Stimulated activated CD4-positive, alpha-beta T cell treated with anti-CD3 and anti-CD28 coated beads, Interleukin-1b, Interleukin-23, amount 100 ng/mL, for 48 hours (primary cell): Measurements from ENCODE around the gene THBS1.
A peak's percentile ranks its signal among the peaks of the same experiment; 100 is the strongest.

Source experiments
- DNase-seq: peaks from one replicate; pipeline ENCODE4 v3.0.0-alpha.2; 2020

Gene THBS1

DNA sequence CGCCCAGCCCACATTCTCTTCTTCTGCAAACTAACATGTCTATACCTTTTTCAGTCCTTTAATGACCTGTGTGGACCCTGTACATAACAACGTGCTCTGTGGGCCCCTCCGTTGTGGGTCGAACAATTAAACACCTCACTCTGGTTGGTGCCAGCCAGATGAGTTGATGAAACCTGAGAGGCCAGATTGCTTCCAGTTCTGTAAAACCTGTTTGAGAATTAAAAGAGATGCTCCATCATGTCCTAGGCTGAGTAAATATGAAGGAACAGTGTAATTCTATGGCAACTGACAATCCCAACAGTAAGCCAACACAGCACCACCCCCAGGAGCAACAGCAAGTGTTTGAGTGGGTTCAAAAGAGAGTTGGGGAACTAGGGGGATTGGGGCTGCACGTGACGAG lies 5.7 kb upstream of the THBS1 start:
- no peak for DNase-seq

DNA sequence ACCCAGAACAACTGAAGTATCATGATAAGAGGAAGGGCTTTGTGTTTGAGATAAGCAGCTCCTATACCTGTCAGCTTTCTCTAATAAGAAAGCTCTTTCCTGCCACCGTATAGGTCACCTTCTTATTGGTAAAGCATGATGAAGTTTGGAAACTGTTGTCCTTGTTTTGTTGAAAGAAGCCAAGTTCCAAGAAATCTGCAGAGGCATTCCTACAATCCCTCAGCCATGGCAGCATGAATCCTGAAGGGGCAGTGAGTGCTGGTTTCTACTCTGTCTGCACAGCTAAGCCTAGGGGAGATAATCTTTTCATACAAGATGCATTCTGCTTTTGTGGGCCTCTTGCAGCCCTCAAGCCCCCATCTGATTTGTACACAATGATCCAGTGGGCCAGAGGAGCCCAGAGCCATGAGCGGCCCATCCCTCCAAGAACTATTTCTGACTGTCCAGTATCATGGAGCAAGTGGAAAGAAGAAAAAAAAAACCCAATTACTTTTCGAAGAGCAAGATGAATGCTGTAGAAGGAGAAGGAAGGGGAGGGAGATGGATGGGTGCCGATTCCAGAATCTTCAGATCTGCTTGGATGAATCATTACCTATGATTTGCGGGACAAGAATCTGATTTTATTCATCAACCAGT lies 1.9 kb upstream of the THBS1 start:
- DNase-seq: no peak

DNA sequence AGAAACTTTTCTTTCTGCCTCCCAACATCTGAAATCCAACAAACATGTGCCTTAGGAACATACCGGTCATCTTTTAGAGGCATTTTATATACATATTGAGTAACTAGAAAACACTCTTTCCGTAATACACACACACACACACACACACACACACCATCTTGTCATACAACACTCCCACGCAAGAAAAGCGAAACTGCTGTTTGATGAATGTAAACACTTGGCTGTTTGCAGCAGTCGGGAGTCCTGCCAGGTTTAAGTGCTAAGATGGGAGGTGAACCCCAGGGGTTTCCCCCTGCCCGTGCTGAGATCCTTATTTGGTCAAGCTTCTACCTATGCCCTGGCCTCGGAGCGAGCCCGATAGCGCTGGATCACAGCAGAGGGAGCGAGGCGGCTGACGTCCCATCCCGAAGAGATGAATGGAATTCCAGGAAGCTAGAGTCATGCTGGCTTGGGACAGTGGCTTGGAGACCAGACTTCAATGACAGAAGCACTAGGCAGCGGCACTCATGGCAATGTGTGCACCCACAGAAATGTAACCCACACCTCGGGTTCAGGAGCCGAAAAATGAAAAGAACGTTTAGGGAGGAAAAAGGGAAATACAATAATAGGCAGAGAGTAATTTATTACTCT lies 1.3 kb upstream of the THBS1 start:
- DNase-seq: no peak

DNA sequence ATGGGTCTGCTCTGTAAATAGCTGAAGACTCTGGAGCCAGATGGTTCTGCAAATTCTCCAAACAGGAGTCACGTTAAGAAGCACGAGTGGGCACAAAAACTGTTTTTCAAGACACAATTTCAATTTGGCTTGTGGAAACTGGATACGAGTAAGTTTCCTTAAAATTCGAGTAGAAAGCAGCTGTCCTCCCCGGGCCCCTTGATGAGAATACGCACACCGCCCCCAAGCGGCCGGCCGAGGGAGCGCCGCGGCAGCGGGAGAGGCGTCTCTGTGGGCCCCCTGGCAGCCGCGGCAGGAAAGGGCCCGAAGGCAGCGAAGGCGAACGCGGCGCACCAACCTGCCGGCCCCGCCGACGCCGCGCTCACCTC lies 778 bp upstream of the THBS1 start:
- peak; percentile 84 for DNase-seq

DNA sequence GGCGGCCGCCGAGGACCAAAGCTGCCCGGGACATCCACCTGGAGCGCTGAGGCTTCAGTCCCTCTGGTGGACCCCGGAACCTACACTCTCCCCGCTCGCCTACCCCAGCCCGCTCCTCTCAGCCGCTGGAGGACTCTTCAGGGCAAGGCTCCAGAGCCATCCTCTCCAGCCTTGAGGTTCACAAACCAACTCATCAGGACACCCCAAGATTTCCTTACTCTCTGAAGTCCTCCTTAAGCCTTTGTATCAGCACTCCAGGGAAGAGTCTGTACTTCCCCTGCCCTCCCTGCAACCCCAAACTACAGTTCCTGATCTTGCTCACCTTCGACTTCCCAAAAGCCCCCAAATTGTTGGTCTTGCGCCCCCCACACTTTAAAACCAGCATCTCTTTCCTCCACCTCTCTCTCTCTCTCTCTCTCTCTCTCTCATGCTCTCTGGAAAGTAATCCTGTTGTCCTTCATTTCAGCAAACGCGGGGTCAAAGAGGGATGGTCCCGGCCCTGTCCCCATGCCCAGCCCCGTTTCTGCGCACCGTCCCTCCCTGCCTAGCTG lies 438 bp downstream of the THBS1 start:
- no peak for DNase-seq

DNA sequence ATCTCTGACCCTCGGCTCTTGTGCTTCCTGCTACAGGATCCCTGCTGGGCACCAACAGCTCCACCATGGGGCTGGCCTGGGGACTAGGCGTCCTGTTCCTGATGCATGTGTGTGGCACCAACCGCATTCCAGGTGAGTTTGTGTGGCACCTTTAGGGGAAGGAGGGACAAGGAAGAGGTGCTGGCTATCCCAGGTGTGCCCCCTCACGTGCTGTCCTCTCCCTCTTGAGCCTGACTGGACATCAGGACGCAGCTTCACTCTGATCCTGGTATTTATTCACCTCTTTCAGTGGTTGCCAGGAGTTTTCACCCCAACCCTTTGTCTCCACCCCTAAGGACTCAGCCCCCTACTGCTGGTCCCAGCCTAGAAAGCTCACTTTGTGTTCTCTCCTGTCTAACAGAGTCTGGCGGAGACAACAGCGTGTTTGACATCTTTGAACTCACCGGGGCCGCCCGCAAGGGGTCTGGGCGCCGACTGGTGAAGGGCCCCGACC lies 960 bp downstream of the THBS1 start:
- DNase-seq: no peak

DNA sequence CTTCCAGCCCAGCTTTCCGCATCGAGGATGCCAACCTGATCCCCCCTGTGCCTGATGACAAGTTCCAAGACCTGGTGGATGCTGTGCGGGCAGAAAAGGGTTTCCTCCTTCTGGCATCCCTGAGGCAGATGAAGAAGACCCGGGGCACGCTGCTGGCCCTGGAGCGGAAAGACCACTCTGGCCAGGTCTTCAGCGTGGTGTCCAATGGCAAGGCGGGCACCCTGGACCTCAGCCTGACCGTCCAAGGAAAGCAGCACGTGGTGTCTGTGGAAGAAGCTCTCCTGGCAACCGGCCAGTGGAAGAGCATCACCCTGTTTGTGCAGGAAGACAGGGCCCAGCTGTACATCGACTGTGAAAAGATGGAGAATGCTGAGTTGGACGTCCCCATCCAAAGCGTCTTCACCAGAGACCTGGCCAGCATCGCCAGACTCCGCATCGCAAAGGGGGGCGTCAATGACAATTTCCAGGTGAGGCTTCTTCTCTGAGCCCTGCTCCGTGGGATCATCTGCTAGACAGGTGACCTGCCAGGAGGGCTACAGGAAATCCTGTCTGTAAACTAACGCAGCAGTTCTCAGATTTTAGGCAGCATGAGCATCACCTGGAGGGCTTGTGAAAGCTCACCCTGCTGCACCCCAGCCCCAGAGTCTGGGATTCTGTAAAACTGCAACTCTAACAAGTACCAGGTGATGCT lies 1.6 kb downstream of the THBS1 start:
- no peak for DNase-seq

DNA sequence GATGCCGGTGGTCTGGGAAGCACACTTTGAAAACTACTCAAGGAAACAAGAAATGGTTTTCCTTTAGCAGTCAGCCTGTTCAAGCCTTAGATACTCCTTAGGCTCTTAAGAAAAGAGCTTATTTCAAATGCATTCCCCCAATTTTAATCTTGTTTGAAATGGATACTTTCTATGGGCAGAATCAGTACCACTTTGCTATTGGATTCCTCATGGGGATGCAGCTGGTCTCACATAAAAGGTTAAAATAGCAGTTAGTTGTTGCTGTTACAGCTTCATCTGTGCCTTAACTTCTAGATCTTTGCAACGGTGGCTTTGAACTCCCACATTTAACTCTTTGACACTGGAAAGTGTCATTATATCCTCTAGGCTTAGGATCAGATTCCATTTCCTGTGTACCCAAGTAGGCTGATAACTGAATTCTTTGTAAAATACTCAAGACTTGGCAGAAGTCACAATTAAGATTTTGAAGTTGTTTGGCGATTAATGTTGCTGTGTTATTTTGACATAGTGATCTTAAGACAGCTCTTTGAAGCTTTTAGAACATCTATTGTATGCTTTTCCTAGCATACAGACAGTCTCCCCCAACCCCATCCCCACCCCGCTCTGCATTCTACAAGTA lies 2.2 kb downstream of the THBS1 start:
- DNase-seq: no peak

DNA sequence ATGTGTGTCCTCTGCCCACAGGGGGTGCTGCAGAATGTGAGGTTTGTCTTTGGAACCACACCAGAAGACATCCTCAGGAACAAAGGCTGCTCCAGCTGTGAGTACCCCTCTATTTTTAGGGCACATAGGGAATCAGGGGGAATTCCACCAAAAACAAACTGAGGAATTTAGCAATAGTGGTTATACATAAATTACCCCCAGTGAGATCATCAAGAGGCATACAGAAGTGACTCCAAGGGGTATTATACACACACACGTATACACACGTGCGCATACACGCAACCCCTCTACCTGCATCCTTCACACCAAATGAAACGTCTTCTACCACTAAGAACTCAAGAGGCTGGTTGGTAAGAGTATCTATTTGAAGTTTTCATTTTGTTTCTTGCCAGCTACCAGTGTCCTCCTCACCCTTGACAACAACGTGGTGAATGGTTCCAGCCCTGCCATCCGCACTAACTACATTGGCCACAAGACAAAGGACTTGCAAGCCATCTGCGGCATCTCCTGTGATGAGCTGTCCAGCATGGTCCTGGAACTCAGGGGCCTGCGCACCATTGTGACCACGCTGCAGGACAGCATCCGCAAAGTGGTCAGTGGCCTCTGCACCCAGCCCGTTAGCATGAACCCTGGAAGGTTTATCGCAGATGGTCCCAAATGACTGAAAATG lies 2.9 kb downstream of the THBS1 start:
- DNase-seq: peak; percentile 28

DNA sequence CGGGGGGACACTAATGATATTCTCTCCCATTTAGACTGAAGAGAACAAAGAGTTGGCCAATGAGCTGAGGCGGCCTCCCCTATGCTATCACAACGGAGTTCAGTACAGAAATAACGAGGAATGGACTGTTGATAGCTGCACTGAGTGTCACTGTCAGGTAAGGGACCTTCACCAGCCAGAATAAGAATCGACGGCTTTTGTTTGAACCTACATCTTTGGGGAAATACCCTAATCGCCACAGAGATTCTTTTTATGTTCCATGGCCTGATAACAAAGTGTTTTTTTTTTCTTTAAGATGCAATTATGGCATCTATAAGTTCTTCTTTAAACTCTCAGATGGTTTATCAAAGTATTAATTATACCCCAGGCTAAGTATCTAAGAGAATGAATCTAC lies 3.4 kb downstream of the THBS1 start:
- no peak for DNase-seq

DNA sequence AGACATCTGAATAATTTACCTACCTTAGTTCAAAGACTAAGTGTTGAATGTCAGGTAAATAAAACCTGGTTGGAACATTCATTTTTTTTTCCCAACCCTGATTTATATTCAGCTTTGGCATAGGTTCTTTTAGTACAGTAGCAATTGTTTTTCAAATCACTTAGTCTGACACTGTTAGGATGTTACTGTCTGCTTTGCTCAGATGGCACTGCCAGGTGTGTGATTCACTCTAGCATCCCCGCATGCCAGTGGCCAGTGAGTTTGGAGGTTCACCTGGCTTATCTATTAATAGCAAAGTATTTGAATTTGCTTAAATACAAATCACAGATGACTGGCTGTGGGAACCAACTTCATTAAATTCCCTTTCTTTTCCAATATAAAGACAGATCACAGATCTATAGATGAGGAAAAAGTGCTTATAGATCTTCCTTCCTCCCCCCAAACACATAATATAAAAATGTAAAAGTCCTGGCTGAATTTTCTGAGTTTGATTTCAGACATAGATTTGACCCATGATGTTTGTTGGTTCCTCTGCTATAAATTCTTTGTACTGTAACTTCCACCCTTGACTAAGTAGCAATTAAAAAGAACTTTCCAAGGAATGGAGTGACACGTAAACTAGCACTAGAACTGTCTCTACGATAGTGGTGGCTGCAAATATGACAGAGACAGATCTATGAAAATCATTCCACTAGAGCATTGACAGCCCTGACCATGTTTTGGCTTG lies 3.9 kb downstream of the THBS1 start:
- DNase-seq: no peak

DNA sequence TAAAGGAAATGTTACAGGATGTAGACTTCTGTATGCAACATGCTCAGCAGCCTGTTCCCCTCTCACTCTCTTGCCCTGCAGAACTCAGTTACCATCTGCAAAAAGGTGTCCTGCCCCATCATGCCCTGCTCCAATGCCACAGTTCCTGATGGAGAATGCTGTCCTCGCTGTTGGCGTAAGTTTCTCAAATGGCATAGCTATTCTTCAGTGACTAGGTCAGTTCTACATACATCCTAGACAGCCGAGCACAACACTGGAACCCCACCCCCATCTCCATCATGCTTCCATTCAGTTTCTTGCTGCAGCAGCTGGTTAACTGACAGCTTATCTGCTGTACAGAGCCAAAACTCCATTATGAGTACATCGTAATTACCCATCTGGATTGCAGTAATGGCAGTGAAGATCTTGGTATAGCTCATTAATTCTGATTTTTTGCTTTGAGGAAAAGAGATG lies 4.5 kb downstream of the THBS1 start:
- DNase-seq: no peak

DNA sequence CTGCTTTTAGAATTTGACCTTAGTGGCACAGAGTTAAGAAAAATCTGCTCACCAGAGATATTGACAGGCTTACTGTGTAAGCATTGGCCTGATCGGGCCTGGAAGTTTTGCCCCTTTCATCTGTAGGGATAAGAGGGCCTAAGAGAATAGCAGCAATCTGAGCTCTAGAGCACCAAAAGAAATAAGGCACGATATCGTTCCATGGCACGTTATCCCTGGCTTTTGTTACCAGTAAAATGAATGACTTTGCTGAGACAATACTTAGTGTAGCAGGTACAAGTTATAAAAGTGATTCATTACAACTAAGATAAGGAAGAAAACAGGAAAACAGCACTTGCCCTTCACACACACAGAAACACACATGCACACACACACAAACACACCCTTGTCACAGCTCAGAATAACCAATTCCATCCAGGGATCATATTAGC lies 5.0 kb downstream of the THBS1 start:
- DNase-seq: no peak

DNA sequence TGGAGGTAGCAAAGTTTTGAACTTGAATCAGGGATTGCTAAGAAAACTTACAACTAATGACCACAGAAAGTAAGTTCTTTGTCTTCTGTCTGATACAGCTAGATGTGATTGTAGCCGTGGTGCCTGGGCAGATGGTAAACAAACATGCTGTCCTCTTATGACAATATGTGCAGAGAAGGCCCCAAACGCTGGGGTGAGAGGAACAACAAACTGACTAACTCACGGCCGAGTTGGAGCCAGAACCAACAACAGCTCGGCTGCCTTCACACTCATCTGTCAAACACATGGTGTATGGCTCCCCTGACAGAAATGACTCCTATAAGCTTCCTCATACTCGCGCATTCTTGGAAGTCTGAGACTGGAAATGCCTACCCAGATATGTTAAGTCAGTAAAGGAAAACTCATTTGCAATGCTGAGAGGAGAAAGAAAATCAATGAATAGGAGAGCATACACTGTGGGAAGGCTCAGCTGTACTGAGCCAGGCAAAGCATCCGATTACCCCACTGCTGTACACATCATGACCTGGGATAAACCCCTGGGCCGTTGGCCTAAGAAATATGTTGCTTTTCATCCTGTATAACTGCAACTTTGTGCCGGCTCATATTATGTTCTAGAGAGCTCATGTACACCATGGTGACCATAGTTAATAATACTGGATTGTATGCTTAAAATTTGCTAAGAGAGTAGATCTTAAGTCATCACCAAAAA lies 5.7 kb downstream of the THBS1 start:
- no peak for DNase-seq

DNA sequence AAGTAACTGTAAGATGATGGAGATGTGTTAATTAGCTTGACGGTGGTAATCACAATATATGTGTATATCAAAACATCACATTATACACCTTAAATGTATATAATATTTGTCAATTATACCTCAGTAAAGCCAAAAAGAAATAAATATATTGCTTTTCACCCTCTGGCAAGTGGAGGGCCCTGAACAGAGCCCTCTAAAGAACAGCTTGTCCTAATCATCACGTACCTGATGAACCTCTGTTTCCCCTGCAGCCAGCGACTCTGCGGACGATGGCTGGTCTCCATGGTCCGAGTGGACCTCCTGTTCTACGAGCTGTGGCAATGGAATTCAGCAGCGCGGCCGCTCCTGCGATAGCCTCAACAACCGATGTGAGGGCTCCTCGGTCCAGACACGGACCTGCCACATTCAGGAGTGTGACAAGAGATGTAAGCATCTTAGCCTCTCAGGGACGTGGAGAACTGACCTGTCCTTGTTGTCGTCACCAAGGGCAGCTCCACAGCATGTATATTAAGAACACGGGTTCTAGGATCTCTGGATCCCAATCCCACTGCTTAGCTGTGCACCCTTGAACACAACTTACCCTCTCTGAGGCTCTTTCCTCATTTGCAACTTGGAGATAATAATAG lies 6.3 kb downstream of the THBS1 start:
- DNase-seq: no peak

DNA sequence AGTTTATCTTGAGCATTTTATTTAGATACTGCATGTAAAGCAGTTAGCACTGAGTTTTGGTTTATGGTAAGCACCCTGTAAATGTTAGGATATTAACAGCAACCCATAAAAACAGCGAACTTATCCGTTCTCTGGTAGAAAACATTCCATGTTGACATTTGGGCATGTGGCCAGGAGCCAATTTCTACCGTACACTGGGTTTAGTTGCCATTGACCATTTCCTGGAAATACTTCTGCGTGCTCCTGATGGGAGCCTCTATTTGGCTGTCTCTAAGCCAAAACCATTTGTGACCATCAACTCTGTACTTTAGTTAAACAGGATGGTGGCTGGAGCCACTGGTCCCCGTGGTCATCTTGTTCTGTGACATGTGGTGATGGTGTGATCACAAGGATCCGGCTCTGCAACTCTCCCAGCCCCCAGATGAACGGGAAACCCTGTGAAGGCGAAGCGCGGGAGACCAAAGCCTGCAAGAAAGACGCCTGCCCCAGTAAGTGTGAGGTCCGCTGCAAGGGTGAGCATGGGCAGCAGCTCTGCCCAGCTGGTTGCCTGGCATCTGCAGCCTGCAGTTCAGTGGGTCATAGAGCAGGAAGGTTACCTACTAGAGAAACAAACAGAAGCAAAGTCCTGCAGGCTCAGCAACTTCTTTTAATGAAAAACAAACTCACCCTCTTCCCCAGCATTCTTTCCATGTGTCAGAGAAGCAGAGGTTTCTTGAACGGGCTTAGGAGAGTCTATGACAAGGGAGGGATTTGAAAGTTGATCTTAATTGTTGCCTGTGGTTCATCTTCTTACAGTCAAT lies 7.1 kb downstream of the THBS1 start:
- no peak for DNase-seq

DNA sequence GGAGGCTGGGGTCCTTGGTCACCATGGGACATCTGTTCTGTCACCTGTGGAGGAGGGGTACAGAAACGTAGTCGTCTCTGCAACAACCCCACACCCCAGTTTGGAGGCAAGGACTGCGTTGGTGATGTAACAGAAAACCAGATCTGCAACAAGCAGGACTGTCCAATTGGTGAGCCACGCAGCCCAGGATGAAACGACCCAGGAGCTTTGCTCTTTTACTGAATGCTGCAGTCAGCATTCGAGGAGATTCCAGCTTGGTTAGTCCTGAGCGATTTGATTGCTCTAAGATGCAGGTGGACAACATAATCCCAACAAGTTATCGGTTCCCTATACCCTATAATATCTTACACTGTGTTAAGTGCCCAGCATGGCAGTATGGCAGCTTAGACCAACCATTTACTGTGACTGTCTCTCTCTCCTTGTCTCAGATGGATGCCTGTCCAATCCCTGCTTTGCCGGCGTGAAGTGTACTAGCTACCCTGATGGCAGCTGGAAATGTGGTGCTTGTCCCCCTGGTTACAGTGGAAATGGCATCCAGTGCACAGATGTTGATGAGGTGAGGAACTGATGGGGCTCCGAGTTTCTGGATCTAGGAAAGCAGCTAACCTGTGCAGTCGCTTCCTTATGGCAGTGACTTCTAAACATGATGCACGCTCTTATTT lies 7.8 kb downstream of the THBS1 start:
- DNase-seq: no peak

DNA sequence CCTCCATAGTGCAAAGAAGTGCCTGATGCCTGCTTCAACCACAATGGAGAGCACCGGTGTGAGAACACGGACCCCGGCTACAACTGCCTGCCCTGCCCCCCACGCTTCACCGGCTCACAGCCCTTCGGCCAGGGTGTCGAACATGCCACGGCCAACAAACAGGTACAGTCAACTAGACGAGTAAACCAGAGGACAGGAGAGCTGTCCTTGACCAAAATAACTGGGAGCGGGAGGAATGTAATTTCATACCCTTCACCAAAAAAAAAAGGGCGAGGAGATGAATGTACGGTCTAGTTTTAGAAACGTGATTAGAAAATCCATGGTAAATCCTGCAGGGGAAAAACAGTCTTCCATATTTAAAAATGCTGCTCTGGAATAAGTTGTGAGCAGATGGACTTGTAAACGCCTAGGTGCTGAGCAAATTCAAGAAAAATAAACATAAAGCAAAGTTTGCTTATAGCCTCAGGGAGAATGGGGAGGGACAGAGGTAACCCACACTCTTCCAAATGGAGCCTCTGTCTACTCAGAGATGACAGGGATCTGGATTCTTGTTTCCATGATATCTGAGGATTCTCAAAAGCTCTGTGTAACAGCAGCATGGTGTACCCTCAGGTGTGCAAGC lies 8.4 kb downstream of the THBS1 start:
- no peak for DNase-seq
